CD14-positive monocyte (primary cell): Measurements from ENCODE around the gene PTPRN2. TPM values are rescaled to one million over a fixed set of nuclear protein-coding genes. Genes with fewer than 3 reads are reported as not detected.

Source experiments
- DNase-seq, 3 donors: peaks; one replicate each; pipeline ENCODE4 v3.0.0-alpha.2; 2011 to 2022
- H2AFZ ChIP-seq: 2 replicates; pipeline ENCODE4 v1.6.0; 2012; ENCODE audit warnings: mild to moderate bottlenecking, low read depth, low read length, inconsistent platforms; ENCODE audit not compliant: insufficient read depth, poor library complexity, severe bottlenecking
- H3K27ac ChIP-seq, 2 donors: 1 replicate in 1 of 2; 2 replicates in 1 of 2; pipeline ENCODE4 v1.5.1; 2012 to 2013; ENCODE audit warnings: low read length in 2 of 2, control low read depth in 1 of 2, inconsistent platforms in 1 of 2, low read depth in 1 of 2, mild to moderate bottlenecking in 1 of 2
- H3K27me3 ChIP-seq, 2 donors: one replicate each; pipeline versions ENCODE4 v1.6.0 to v1.6.1; 2011 to 2013; ENCODE audit warnings: low read length in 2 of 2; ENCODE audit not compliant: control insufficient read depth in 2 of 2, insufficient read depth in 2 of 2
- H3K36me3 ChIP-seq, 2 donors: replicated peaks in 1 of 2; 1 replicate in 1 of 2; 2 replicates in 1 of 2; pipeline versions ENCODE4 v1.5.1 to v1.6.1; 2012 to 2013; ENCODE audit warnings: low read length in 2 of 2, control low read depth in 1 of 2, inconsistent platforms in 1 of 2, mild to moderate bottlenecking in 1 of 2; ENCODE audit not compliant: insufficient read depth in 2 of 2, control insufficient read depth in 1 of 2
- H3K4me1 ChIP-seq, 2 donors: 1 replicate in 1 of 2; 2 replicates in 1 of 2; pipeline versions ENCODE4 v1.5.1 to v1.6.1; 2012 to 2013; ENCODE audit warnings: low read length in 2 of 2, control low read depth in 1 of 2, inconsistent platforms in 1 of 2, mild to moderate bottlenecking in 1 of 2, moderate library complexity in 1 of 2; ENCODE audit not compliant: insufficient read depth in 2 of 2, control insufficient read depth in 1 of 2
- H3K4me2 ChIP-seq: replicated peaks from 2 replicates; pipeline ENCODE3; 2012; ENCODE audit warnings: low read length, moderate library complexity, mild to moderate bottlenecking; ENCODE audit not compliant: poor library complexity, severe bottlenecking; ENCODE audit errors: extremely low read depth
- H3K4me3 ChIP-seq, 3 experiments: fragments of 200-600 bp in 1 of 3; sonication (generic) in 1 of 3; replicated peaks in 1 of 3; 1 replicate in 2 of 3; 2 replicates in 1 of 3; pipeline ENCODE4 v1.5.1; 2011 to 2013; ENCODE audit warnings: low read length in 3 of 3, mild to moderate bottlenecking in 3 of 3, control low read depth in 2 of 3, low read depth in 2 of 3, inconsistent platforms in 1 of 3, moderate library complexity in 1 of 3
- H3K79me2 ChIP-seq: 2 replicates; pipeline ENCODE4 v1.6.0; 2012; ENCODE audit warnings: mild to moderate bottlenecking, control low read depth, inconsistent platforms, low read length, moderate library complexity; ENCODE audit not compliant: insufficient read depth
- H3K9ac ChIP-seq: 2 replicates; pipeline ENCODE4 v1.6.0; 2017; ENCODE audit warnings: low read length, mild to moderate bottlenecking; ENCODE audit not compliant: insufficient read depth, poor library complexity, severe bottlenecking
- H3K9me3 ChIP-seq, 2 donors: replicated peaks in 1 of 2; 1 replicate in 1 of 2; 2 replicates in 1 of 2; pipeline versions ENCODE4 v1.5.1 to v1.6.1; 2012 to 2013; ENCODE audit warnings: low read length in 2 of 2, control low read depth in 1 of 2; ENCODE audit not compliant: control insufficient read depth in 1 of 2, insufficient read depth in 1 of 2
- H4K20me1 ChIP-seq: 2 replicates; pipeline ENCODE4 v1.6.0; 2012; ENCODE audit warnings: mild to moderate bottlenecking, low read length, control low read depth, moderate library complexity; ENCODE audit not compliant: insufficient read depth
- H3K27ac Mint-ChIP-seq, 7 donors: one replicate each; pipeline ENCODE4 v1.8.0; 2020; ENCODE audit warnings: mild to moderate bottlenecking in 7 of 7, mixed read lengths in 7 of 7, moderate library complexity in 6 of 7, inconsistent platforms in 2 of 7
- H3K27me3 Mint-ChIP-seq, 3 donors: one replicate each; pipeline ENCODE4 v1.8.0; 2021 to 2022; ENCODE audit warnings: low read depth in 3 of 3, mild to moderate bottlenecking in 3 of 3, mixed read lengths in 3 of 3, moderate library complexity in 3 of 3, inconsistent platforms in 1 of 3
- H3K36me3 Mint-ChIP-seq, 2 donors: one replicate each; pipeline ENCODE4 v1.8.0; 2020; ENCODE audit warnings: mixed read lengths in 2 of 2, inconsistent platforms in 1 of 2, mild to moderate bottlenecking in 1 of 2
- H3K4me1 Mint-ChIP-seq: one replicate; pipeline ENCODE4 v1.8.0; 2020; ENCODE audit warnings: mild to moderate bottlenecking, mixed read lengths
- H3K4me3 Mint-ChIP-seq, 2 donors: one replicate each; pipeline ENCODE4 v1.8.0; 2020; ENCODE audit warnings: mild to moderate bottlenecking in 2 of 2, mixed read lengths in 2 of 2, moderate library complexity in 1 of 2
- H3K9me3 Mint-ChIP-seq, 7 donors: one replicate each; pipeline ENCODE4 v1.8.0; 2020 to 2022; ENCODE audit warnings: mixed read lengths in 7 of 7, mild to moderate bottlenecking in 6 of 7, moderate library complexity in 6 of 7, inconsistent platforms in 2 of 7
- WGBS: methylation state at CpG from one replicate; pipeline ENCODE4 v1.1.5; 2013; ENCODE audit warnings: missing lambda C conversion rate; ENCODE audit not compliant: insufficient coverage; 5-methylcytosine and 5-hydroxymethylcytosine counted together
- intact Hi-C, 2 donors: fragments of 100-400 bp; cut with micrococcal nuclease; formaldehyde crosslinking; loops; one replicate each; pipeline versions ENCODE4 v1.15.0 to v1.15.1; 2023
- polyA plus RNA-seq, 3 donors: library from polyadenylated mRNA; depleted of rRNA in 1 of 3; unstranded in 2 of 3; stranded (reverse) in 1 of 3; fragments of 300-500 nt in 2 of 3; fragments of >200 nt in 1 of 3; fragmentation: Illumina TruSeq in 2 of 3; gene quantifications; 1 replicate in 2 of 3; 2 replicates in 1 of 3; pipeline ENCODE4 v1.2.3, GENCODE V29; 2012 to 2021
- TF ChIP-seq, protein P1 (sequence below): fragments of 200-600 bp; IDR thresholded peaks from one replicate; pipeline ENCODE4 v1.8.0; 2022; ENCODE audit warnings: antibody characterized with exemption, mild to moderate bottlenecking

Gene PTPRN2
- polyA plus RNA-seq, 3 donors, result 0.25 to 1.4 (median 0.97) TPM

DNA sequence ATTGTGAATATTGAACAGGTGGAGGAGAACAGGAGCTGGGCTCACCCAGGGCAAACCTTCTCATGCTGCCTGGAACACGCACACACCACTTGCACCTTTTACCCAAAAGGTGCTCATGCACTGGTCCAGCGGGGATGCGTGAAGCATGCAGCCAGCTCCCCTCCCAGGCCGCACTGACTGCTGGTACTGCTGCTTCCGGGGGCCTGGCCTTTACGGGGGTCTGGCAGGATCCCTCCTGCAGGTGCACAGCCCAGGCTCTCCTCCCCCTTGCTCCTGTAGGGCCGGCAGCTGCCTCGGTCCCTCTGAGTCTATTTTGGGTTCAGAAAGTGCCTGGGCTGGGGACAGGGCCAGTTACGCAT is 1029.1 kb downstream of the PTPRN2 start:
- H3K27me3 ChIP-seq, result no peaks in the 10 kb centered on the region
- Mint-ChIP-seq H3K27ac (no peak overlapping the region), H3K36me3 (no peaks in the 10 kb centered on the region), H3K9me3 (peaks cover 0 to 6% (median 0%) of the 10 kb centered on the region in 7 donors), H3K27me3 (peaks cover 0 to 2% (median 0%) of the 10 kb centered on the region in 3 donors), H3K4me1 (no peaks in the 10 kb centered on the region), H3K4me3 (no peak overlapping the region)
- intact Hi-C loops, result no loop called here
- DNase-seq, result no peak
- no peaks in the 10 kb centered on the region for H4K20me1 ChIP-seq
- H3K27ac ChIP-seq, result no peak overlapping the region
- TF ChIP-seq, protein P1, sequence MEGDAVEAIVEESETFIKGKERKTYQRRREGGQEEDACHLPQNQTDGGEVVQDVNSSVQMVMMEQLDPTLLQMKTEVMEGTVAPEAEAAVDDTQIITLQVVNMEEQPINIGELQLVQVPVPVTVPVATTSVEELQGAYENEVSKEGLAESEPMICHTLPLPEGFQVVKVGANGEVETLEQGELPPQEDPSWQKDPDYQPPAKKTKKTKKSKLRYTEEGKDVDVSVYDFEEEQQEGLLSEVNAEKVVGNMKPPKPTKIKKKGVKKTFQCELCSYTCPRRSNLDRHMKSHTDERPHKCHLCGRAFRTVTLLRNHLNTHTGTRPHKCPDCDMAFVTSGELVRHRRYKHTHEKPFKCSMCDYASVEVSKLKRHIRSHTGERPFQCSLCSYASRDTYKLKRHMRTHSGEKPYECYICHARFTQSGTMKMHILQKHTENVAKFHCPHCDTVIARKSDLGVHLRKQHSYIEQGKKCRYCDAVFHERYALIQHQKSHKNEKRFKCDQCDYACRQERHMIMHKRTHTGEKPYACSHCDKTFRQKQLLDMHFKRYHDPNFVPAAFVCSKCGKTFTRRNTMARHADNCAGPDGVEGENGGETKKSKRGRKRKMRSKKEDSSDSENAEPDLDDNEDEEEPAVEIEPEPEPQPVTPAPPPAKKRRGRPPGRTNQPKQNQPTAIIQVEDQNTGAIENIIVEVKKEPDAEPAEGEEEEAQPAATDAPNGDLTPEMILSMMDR, result no peak
- H3K9me3 ChIP-seq, result peaks cover 0 to 10% of the 10 kb centered on the region in 2 donors
- 96% methylated on average over 9 of the region's 9 CpGs for WGBS
- H2AFZ ChIP-seq, result no peak overlapping the region
- H3K36me3 ChIP-seq, result no peaks in the 10 kb centered on the region
- no peak overlapping the region for H3K9ac ChIP-seq
- H3K4me1 ChIP-seq, result no peaks in the 10 kb centered on the region
- no peak overlapping the region for H3K4me3 ChIP-seq
- H3K4me2 ChIP-seq, result no peak overlapping the region
- H3K79me2 ChIP-seq, result no peaks in the 10 kb centered on the region

DNA sequence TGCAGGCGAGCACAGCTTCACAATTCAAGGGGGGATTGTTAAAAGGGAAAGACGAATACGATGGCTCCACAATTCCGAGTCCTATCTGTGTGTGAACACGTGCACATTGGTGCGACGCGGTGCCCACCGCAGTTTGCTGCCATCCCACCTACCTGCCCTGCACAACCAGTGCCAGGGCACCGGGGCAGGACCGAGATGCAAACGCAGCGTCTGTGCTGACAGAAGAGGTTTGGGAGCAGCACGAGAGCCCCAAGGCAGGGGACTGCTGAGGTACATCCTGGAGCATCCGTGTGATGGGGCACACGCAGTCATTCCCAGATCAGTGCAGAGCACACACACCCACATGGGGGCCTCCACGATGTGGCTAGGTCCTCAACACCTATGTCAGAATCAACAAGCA is 1029.6 kb downstream of the PTPRN2 start:
- no peak overlapping the region for H3K9ac ChIP-seq
- H3K4me1 ChIP-seq, result no peaks in the 10 kb centered on the region
- no peaks in the 10 kb centered on the region for H3K36me3 ChIP-seq
- WGBS, result 92% methylated on average over 12 of the region's 17 CpGs
- Mint-ChIP-seq H3K27ac (no peak overlapping the region), H3K4me1 (no peaks in the 10 kb centered on the region), H3K9me3 (peaks cover 0 to 6% (median 0%) of the 10 kb centered on the region in 7 donors), H3K4me3 (no peak overlapping the region), H3K27me3 (peaks cover 0 to 2% (median 0%) of the 10 kb centered on the region in 3 donors), H3K36me3 (no peaks in the 10 kb centered on the region)
- H2AFZ ChIP-seq, result no peak overlapping the region
- peaks cover 0 to 10% of the 10 kb centered on the region in 2 donors for H3K9me3 ChIP-seq
- TF ChIP-seq, protein P1, result no peak
- no peak overlapping the region for H3K4me2 ChIP-seq
- no peak for DNase-seq
- H4K20me1 ChIP-seq, result no peaks in the 10 kb centered on the region
- H3K79me2 ChIP-seq, result no peaks in the 10 kb centered on the region
- intact Hi-C loops, result no loop called here
- no peak overlapping the region for H3K4me3 ChIP-seq
- no peak overlapping the region for H3K27ac ChIP-seq
- H3K27me3 ChIP-seq, result no peaks in the 10 kb centered on the region
